ENCODE measurements around the gene MSRB3. TPM values are rescaled to one million over a fixed set of nuclear protein-coding genes. Genes with fewer than 3 reads are reported as not detected.

Gene MSRB3
- not detected for total RNA-seq

DNA sequence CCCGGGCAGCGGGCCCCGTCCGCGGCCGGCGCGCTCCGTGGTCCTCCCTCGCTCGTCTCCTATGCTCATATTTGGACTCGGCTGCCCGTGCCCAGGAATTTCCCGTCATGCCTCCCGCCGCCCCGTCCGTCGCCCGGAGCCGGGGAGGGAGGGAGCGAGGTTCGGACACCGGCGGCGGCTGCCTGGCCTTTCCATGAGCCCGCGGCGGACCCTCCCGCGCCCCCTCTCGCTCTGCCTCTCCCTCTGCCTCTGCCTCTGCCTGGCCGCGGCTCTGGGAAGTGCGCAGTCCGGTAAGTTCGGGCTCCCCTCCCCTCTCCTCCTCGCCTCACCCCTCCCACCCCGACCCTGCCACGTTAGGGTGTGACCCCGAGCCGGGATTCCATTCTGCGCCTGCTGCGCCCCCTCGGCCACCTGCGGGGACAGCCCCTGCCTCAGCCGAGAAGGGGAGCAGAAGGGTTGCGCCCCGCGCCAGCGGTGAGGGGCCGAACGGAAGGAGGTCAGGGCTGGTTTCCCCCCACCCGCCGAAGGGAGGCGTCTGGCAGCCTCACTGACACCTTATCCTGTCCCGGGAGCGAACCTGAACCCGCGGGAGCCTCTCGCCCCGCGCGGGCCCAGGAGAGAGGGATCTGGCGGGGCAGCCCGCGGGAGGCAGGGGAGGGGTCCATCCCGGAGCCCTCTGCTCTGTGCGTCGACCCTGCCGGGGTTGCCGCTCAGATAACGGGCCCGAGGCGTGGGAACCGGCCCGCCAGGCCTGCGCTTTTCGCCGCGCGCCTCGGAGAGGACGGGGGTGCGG is at the start of gene MSRB3:
Gene MSRB3, plus strand, starts transcription at position 108 of the 793 bp plus-strand sequence. CDS start 29,897 bp downstream, outside the sequence.
- H3K4me1 Mint-ChIP-seq: no peaks in the 10 kb centered on the region
- ATAC-seq (replicated peaks): peak; percentile 29
- H3K36me3 Mint-ChIP-seq (ENCODE audit: low read depth): no peaks in the 10 kb centered on the region
- H3K27me3 Mint-ChIP-seq: peaks cover 50% of the 10 kb centered on the region
- H3K9me3 Mint-ChIP-seq: no peaks in the 10 kb centered on the region
- no peak within 1 kb of the TSS for H3K27ac Mint-ChIP-seq
- H3K4me3 Mint-ChIP-seq: peak within 1 kb of the TSS; percentile 46

DNA sequence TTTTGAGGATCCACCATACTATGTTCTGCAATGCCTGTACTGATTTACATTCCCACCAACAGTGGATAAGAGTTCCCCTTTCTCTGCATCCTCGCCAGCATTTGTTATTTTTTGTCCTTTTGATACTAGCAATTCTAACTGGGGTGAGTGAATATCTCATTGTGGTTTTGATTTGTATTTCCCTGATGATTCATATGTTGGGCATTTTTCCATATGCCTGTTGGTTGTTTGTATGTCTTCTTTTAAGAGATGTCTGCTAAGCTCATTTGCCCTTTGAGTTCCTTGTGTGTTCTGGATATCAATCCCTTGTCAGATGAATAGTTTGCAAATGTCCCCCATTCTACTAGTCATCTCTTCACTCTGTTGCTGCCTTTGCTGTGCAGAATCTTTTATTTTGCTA is 49.0 kb upstream of the MSRB3 start:
- no peaks in the 10 kb centered on the region for H3K27me3 Mint-ChIP-seq
- no peak for ATAC-seq (replicated peaks)
- H3K9me3 Mint-ChIP-seq: peaks cover 7% of the 10 kb centered on the region
- H3K36me3 Mint-ChIP-seq (ENCODE audit: low read depth): peaks cover 61% of the 10 kb centered on the region
- no peak overlapping the region for H3K4me3 Mint-ChIP-seq
- H3K27ac Mint-ChIP-seq: no peak overlapping the region
- H3K4me1 Mint-ChIP-seq: peaks cover 24% of the 10 kb centered on the region

DNA sequence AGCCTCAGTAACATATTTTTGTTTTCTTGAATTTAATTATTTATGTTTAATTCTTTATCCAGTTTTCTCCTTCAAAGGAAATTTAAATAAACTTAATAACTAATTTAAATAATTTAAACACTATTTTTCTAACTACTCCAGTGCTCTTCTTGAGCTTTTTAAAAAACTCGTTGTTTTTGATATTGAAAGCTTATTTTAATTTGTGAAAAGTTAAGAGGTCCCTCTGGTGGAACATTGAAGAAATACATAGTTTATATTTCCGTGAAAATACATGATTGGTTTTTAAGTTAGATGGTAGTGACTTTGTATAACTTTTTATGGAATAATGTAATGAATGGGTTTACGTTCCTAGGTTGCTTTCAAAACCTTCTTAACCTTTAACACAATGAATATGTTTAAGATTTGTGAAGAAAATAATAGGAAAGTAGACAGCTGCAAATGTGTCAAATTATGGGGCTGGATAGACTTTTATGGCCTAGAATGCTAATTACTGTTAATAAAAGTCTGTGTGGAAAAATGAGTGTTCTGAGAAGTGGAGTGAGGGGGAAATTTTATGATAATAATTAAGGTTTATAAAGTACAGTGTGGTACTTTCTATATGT is 45.9 kb upstream of the MSRB3 start:
- Mint-ChIP-seq H3K27ac (peak overlapping the region; percentile 34), H3K27me3 (no peaks in the 10 kb centered on the region), H3K4me1 (peaks cover 10% of the 10 kb centered on the region), H3K4me3 (no peak overlapping the region), H3K36me3 (ENCODE audit: low read depth) (peaks cover 32% of the 10 kb centered on the region), H3K9me3 (no peaks in the 10 kb centered on the region)
- ATAC-seq (replicated peaks): no peak

DNA sequence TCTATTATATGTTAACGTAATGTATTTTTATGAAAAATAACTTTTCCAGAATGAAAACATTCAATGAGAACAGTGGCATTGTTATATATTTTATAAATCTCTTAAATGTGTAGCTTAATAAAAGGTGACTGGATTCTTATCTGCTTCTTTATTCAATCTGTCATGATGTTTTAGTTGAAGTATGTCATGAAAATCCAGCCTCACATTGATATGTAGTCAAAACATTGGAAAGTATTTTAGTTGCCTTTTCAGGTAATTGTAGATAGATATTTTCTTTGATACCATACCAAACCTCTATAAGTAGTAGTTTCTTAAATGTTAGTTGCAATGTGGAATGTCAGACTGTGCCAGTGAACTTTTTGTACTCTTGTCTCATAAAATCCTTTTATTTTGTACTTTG is 41.3 kb upstream of the MSRB3 start:
- Mint-ChIP-seq H3K4me1 (peaks cover 7% of the 10 kb centered on the region), H3K36me3 (ENCODE audit: low read depth) (peaks cover 33% of the 10 kb centered on the region)
- no peak for ATAC-seq (replicated peaks)

DNA sequence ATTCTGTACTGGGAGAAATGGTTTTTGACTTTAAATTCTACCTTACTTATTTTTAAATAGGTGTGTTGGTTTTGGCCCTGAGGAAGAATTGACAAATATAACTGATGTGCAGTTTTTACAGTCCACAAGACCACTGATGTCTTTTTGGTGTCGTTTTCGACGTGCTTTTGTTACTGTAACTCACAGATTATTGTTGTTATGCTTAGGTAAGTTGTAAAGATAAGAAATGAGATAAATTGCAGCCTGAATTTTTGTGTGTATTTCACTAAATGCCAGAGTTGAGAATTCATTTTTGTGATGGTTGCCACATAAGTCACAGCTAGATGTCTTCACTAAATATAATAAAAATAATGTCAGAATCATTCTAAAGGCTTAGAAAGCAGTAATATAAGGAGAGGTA is 39.9 kb upstream of the MSRB3 start:
- Mint-ChIP-seq H3K9me3 (no peaks in the 10 kb centered on the region), H3K4me3 (no peak overlapping the region), H3K4me1 (no peaks in the 10 kb centered on the region), H3K36me3 (ENCODE audit: low read depth) (peaks cover 48% of the 10 kb centered on the region), H3K27me3 (no peaks in the 10 kb centered on the region), H3K27ac (no peak overlapping the region)
- ATAC-seq (replicated peaks): no peak

More for the DNA sequence above, 41.3 kb upstream of the MSRB3 start:
- H3K9me3 Mint-ChIP-seq: no peaks in the 10 kb centered on the region
- H3K27me3 Mint-ChIP-seq: no peaks in the 10 kb centered on the region
- H3K4me3 Mint-ChIP-seq: no peak overlapping the region
- no peak overlapping the region for H3K27ac Mint-ChIP-seq

DNA sequence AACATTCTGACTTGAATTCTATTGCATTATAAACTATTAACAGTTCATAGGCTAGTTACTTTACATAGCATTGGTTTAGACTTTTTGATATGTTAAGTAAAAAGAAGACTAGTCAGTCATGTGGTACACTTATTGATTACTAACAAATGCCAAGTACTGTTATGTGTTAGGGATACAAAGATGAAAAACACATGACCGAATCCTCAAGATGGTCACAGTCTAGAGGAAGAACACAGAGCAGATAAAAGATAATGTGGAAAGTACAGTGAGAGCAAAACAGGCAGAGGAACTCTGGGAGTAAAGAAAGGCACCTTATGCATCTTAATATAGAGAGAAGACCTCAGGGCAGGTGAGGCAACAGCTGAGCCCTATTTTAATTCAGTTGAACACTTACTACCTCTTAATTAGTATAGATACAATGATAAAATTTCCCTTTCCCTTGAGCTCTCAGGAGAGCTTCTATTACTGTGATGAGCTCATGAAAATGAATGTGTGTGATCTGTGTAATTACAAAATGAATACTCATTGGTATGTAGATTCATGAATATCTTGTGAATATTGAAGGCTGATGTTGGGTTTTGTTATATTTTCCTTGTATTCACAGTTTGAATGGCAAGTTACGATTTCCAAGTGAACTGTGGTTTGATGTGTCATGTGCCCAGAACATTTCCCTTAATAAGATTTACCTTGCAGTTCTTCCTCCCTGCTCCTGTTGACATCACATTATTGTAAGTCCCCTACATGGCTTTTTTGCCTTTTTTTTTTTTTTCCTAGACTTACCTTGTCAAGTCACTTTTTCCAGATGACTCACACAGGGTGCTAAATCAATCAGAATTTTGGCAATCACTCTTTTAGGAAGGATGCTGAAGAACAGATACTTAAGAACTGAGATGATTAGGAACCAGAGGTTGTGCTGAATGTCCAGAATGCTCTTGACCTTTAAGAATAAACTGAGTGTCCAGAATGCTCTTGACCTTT is 29.5 kb upstream of the MSRB3 start:
- Mint-ChIP-seq H3K27ac (peak overlapping the region; percentile 70), H3K4me3 (peak overlapping the region; percentile 6), H3K36me3 (ENCODE audit: low read depth) (peaks cover 41% of the 10 kb centered on the region), H3K27me3 (no peaks in the 10 kb centered on the region), H3K4me1 (peaks cover 16% of the 10 kb centered on the region), H3K9me3 (no peaks in the 10 kb centered on the region)
- peak; percentile 87 for ATAC-seq (replicated peaks)

DNA sequence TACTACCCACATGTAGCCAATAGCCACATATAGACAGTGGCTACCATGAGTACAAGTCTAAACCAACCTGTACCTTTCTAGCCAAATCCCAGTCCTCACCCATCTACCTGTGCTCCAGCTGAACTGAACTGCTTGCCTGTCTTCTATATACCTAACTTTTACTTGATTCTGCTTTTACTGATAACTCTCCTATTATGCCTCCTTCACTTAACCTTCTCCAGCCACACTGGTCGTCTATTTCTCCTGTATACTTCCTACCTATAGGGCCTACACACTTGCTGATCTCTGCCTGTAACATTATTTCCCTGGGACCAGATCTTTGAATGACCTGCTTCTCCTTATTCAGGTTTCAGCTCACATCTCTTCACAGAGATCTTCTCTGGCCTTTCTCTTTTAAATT is 26.0 kb upstream of the MSRB3 start:
- H3K27ac Mint-ChIP-seq: no peak overlapping the region
- peaks cover 16% of the 10 kb centered on the region for H3K4me1 Mint-ChIP-seq
- H3K27me3 Mint-ChIP-seq: no peaks in the 10 kb centered on the region
- H3K4me3 Mint-ChIP-seq: no peak overlapping the region
- ATAC-seq (replicated peaks): no peak
- peaks cover 12% of the 10 kb centered on the region for H3K36me3 Mint-ChIP-seq (ENCODE audit: low read depth)
- no peaks in the 10 kb centered on the region for H3K9me3 Mint-ChIP-seq

DNA sequence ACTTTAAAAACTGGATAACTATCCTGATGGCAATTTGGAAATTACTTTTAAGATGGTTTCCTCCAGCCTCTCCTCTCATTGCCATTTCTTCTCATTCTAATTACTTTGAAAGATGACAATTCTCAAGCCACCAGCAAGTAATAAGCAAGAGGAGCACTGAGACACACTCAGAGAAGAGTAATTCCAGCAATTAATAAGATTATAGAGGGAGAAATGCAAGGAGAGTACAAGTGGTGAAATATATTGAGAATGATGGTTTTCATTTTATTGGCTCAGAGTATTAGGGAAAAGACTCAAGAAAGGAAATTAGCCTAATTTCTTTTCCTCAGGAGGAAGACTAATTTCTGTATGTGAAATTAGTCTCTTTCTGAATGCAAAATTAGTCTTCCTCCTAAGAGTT is 20.5 kb upstream of the MSRB3 start:
- H3K27me3 Mint-ChIP-seq: no peaks in the 10 kb centered on the region
- no peaks in the 10 kb centered on the region for H3K9me3 Mint-ChIP-seq
- no peak overlapping the region for H3K27ac Mint-ChIP-seq
- H3K4me1 Mint-ChIP-seq: no peaks in the 10 kb centered on the region
- ATAC-seq (replicated peaks): no peak
- no peaks in the 10 kb centered on the region for H3K36me3 Mint-ChIP-seq (ENCODE audit: low read depth)
- no peak overlapping the region for H3K4me3 Mint-ChIP-seq

DNA sequence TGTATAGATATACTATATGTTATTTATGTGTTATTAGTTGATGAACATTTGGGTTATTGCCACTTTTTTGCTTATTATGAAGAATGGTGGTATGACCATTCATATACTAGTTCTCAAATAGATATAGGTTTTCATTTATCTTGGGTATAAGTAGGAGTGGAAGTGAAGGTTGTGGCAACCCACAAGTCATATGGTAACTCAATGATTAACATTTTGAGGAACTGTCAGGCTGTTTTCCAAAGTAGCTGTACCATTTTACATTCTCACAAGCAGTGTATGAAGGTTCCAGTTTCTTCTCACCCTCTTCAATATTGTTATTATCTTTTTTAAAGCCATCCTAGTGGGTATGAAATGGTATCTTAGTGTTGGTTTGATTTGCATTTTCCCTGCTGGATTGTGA is 19.0 kb upstream of the MSRB3 start:
- no peak overlapping the region for H3K4me3 Mint-ChIP-seq
- no peaks in the 10 kb centered on the region for H3K4me1 Mint-ChIP-seq
- H3K9me3 Mint-ChIP-seq: no peaks in the 10 kb centered on the region
- ATAC-seq (replicated peaks): no peak
- no peak overlapping the region for H3K27ac Mint-ChIP-seq
- no peaks in the 10 kb centered on the region for H3K27me3 Mint-ChIP-seq
- H3K36me3 Mint-ChIP-seq (ENCODE audit: low read depth): no peaks in the 10 kb centered on the region

DNA sequence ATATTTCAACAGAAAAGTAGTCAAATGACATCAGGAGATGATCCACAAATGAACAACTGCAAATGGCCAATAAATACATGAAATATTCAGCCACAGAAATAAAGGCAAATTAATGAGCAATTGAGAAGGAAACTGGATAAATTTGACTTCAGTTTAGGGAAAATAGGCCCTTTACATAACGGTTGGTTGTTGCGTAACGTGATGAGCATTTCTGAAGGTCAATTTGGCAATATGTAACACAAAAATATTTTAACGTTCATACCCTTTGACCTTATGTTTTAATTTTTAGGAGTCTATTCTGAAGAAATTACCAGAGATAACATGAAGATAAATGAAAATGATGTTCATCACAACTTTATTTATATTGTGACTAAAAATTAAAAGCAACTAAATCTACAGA is 14.7 kb upstream of the MSRB3 start:
- no peak overlapping the region for H3K4me3 Mint-ChIP-seq

DNA sequence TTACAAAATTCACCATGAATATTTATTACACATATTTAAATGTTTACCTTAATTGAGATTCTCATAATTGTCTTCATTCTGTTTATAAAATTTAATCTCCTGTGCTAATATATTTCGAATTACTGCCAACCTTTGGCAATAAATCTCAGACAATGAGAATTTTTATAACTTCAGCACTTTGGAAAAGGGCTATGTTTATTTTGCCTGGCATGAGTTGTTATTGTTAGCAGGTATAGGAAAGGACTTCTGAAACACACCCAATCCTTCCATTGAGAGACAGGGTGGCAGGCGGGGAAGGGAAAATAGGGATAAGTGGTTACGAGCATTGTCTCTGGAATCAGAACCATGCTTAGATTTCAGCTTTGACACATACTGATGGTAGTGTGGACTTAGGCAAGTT is 12.1 kb upstream of the MSRB3 start:
- no peak for ATAC-seq (replicated peaks)
- Mint-ChIP-seq H3K4me1 (no peaks in the 10 kb centered on the region), H3K4me3 (no peak overlapping the region), H3K9me3 (no peaks in the 10 kb centered on the region), H3K27me3 (peaks cover 15% of the 10 kb centered on the region), H3K36me3 (ENCODE audit: low read depth) (no peaks in the 10 kb centered on the region), H3K27ac (no peak overlapping the region)

More for the DNA sequence above, 14.7 kb upstream of the MSRB3 start:
- ATAC-seq (replicated peaks): no peak
- H3K4me1 Mint-ChIP-seq: no peaks in the 10 kb centered on the region
- H3K27ac Mint-ChIP-seq: no peak overlapping the region
- peaks cover 11% of the 10 kb centered on the region for H3K27me3 Mint-ChIP-seq
- no peaks in the 10 kb centered on the region for H3K36me3 Mint-ChIP-seq (ENCODE audit: low read depth)
- H3K9me3 Mint-ChIP-seq: no peaks in the 10 kb centered on the region

DNA sequence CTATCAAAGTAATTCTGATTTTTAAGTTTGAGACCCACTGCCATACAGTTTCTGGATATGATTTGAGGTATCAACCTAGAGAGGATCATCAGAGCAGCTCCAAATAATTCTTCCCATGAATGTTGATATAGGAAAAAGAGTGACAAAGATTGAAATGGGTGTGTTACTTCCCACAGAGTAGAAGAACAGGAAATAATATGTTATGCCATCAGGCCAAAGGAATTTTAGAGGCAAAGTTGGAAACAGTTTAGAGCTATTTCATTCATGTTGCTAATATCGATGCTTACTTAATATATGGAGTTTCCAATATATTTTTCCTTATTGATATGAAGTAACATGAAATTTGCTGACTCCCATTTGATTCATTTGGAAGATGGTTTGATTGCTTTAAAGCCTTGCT is 8.9 kb upstream of the MSRB3 start:
- Mint-ChIP-seq H3K9me3 (no peaks in the 10 kb centered on the region), H3K36me3 (ENCODE audit: low read depth) (no peaks in the 10 kb centered on the region), H3K4me1 (no peaks in the 10 kb centered on the region), H3K4me3 (no peak overlapping the region), H3K27me3 (peaks cover 20% of the 10 kb centered on the region), H3K27ac (no peak overlapping the region)
- ATAC-seq (replicated peaks): no peak

DNA sequence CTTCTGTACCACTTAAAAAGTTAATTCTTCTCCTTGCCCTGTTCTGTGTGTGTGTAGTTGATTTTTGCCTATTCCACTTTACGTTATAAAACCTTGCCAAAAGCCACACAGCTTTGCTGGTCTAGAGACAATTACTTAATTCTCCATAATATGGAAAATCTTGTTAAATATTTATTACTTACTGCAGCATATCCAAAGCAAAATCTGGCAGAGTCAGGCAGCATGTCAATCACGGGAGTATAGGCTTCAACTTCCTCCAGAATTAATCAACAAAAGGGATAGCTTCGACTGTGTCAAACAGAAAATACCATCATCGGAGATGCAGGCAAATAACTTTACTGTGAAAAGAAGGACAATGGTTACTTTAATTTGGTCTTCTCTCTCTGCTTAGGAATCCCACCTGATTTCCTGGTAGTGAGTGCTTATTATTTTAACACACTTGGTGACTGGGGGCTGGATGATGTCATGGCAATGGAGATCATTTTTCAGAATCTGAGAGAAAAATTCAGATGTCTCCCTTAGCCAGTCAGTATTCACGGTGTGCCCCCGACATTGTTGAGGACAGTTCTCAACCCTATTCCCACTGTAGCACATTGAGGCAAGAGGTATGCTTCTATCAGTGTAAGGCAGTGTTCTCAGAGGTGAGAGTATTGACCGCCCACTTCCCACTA is 3.7 kb upstream of the MSRB3 start:
- Mint-ChIP-seq H3K27ac (no peak overlapping the region), H3K27me3 (peaks cover 34% of the 10 kb centered on the region), H3K4me3 (no peak overlapping the region), H3K36me3 (ENCODE audit: low read depth) (no peaks in the 10 kb centered on the region), H3K4me1 (no peaks in the 10 kb centered on the region), H3K9me3 (no peaks in the 10 kb centered on the region)
- ATAC-seq (replicated peaks): no peak

DNA sequence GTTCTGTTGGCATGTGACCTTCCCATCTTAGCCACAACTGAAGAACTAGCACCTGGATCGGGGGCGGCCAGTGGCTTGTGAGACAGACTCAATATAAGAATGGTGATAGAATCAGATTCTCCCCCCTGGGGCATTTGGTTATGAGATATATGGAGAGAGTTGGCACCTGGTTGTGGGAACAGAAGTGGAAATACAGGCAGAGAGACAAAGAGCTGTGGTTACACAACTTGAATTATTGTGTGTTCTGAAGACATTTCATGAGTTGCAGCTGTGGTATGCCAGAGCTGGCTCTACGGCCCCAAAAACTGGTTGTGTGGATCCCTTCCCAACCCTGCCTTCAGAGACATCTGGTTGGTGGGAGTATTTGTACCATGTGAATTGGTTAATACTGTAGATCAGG is 2.9 kb upstream of the MSRB3 start:
- no peaks in the 10 kb centered on the region for H3K9me3 Mint-ChIP-seq

More for the DNA sequence above, 2.9 kb upstream of the MSRB3 start:
- Mint-ChIP-seq H3K27me3 (peaks cover 40% of the 10 kb centered on the region), H3K27ac (no peak overlapping the region), H3K4me1 (no peaks in the 10 kb centered on the region), H3K4me3 (no peak overlapping the region), H3K36me3 (ENCODE audit: low read depth) (no peaks in the 10 kb centered on the region)
- no peak for ATAC-seq (replicated peaks)
